NCI-H345 (cell line): ENCODE measurements around the gene CD7.
"Not testable (repeated sequence)": the region's sequence is repeated elsewhere in the genome, so short reads cannot be mapped to it uniquely, and the experiment has no call there.

Experiments used
- DNase-seq: peaks from one replicate; lab custom pipeline; 2025; lab: John Stamatoyannopoulos, UW

Gene CD7

GRCh38 chr17:82317394-82318168 lies at the start of gene CD7:
CD7 (minus strand) TSS chr17:82317608; CDS start chr17:82317495, 113 bp downstream.
- DNase-seq, result no peak

- DNase-seq, result peak; percentile 31
These were observed 49.3 kb upstream of the CD7 start for GRCh38 chr17:82366749-82367148.

- no peak for DNase-seq
These were observed 48.3 kb upstream of the CD7 start for GRCh38 chr17:82365606-82366295.

- no peak for DNase-seq
These were observed 44.7 kb upstream of the CD7 start for GRCh38 chr17:82361885-82362633.

GRCh38 chr17:82359451-82360074 lies 42.2 kb upstream of the CD7 start:
- not testable (repeated sequence) for DNase-seq

- DNase-seq, result peak; percentile 68
These were observed 41.3 kb upstream of the CD7 start, which contains the start of gene TEX19 for GRCh38 chr17:82358465-82359350. TEX19 (plus strand) TSS chr17:82359247; CDS start chr17:82362151, 2,904 bp downstream.

- DNase-seq, result no peak
These were observed 40.0 kb upstream of the CD7 start for GRCh38 chr17:82357394-82357793.

- DNase-seq, result peak; percentile 35
These were observed 39.5 kb upstream of the CD7 start for GRCh38 chr17:82356845-82357355.

GRCh38 chr17:82355770-82356427 lies 38.5 kb upstream of the CD7 start:
- DNase-seq, result no peak

- DNase-seq, result no peak
These were observed 37.4 kb upstream of the CD7 start for GRCh38 chr17:82354804-82355308.

GRCh38 chr17:82353484-82353883 lies 36.1 kb upstream of the CD7 start:
- no peak for DNase-seq

GRCh38 chr17:82351713-82352488 lies 34.5 kb upstream of the CD7 start:
- peak; percentile 93 for DNase-seq

- DNase-seq, result no peak
These were observed 33.9 kb upstream of the CD7 start for GRCh38 chr17:82351254-82351712.

- no peak for DNase-seq
These were observed 33.0 kb upstream of the CD7 start for GRCh38 chr17:82350182-82351030.

- DNase-seq, result no peak
These were observed 31.9 kb upstream of the CD7 start for GRCh38 chr17:82349287-82349701.

- DNase-seq, result no peak
These were observed 31.5 kb upstream of the CD7 start for GRCh38 chr17:82348866-82349265.

- DNase-seq, result no peak
These were observed 31.0 kb upstream of the CD7 start for GRCh38 chr17:82348434-82348833.

- not testable (repeated sequence) for DNase-seq
These were observed 30.6 kb upstream of the CD7 start for GRCh38 chr17:82347994-82348393.
